Renal cortex interstitium (tissue), 11 donors: ENCODE results near the gene F8. TPM values are rescaled to one million over a fixed set of nuclear protein-coding genes. Genes with fewer than 3 reads are reported as not detected.
A peak's percentile ranks its signal among the peaks of the same experiment; 100 is the strongest.
"Not testable (repeated sequence)": the region's sequence is repeated elsewhere in the genome, so short reads cannot be mapped to it uniquely, and the experiment has no call there.

Experiments used
- DNase-seq, 11 donors: peaks; one replicate each; pipeline ENCODE4 v3.0.0-alpha.2; 2013; ENCODE audit warnings: low read depth in 9 of 11, low spot score in 4 of 11; ENCODE audit errors: extremely low read depth in 1 of 11
- polyA plus RNA-seq, 3 donors: library from polyadenylated mRNA; unstranded; fragments of 120-200 nt; gene quantifications; one replicate each; pipeline ENCODE4 v1.2.1, GENCODE V29; 2013; ENCODE audit not compliant: insufficient read length in 3 of 3

F8 gene
- polyA plus RNA-seq, 3 donors, result 12.2 to 18.7 (median 12.7) TPM

GRCh38 chrX:154908821-154909220 is 113.7 kb downstream of the F8 start:
- DNase-seq, result no peak

DNA sequence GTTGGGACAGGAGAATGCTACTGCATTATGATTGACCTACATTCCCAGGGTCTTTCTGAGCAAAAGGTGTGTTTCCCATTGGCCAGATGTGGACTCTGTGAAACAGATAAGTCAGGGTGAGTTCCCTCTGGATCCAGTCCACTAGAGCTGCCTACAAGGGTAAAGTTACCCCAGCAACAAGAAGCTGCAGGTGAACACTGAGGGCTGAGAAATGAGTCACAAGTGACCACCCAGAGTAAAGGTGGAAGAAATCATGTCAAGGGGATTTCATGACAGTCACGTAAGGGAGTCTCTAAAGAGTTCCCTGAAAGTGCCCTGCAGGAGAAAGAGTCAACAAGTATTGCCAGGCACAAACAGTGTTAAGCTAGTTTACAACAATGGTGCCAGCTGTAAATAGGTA is 120.1 kb downstream of the F8 start:
- DNase-seq, result no peak

DNA sequence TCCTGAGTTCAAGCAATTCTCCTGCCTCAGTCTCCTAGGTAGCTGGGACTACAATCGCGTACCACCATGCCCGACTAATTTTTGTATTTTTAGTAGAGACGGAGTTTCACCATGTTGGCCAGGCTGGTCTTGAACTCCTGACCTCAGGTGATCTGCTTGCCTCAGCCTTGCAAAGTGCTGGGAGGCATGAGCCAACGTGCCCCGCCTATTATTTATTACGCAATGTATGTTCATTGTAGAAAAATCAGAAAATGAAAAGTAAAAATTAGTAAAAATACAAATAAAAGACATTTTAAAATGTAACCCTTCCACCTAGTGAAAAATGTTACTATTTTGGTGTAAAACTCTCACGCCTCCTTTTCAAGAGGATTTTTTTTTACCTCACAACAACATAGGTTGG is 122.2 kb downstream of the F8 start:
- no peak for DNase-seq

DNA sequence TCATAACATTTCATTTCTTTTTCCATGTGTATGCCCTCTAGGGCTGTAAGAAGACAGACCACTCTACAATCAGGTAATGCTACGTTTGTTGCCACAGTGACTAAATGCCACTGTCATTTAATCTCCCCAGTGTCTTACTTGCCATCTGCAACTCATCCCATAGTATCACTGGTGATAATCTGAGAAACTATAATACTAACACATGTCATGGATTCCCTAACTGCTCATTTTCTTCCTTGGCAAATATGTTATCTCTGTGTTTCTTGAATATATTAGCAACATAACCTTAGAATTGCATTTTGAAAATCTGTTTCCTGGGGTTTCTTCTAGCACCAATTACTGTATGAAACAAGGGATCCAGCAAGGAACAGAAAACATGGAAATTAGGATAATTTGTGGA is 130.2 kb downstream of the F8 start:
- DNase-seq, result no peak

DNA sequence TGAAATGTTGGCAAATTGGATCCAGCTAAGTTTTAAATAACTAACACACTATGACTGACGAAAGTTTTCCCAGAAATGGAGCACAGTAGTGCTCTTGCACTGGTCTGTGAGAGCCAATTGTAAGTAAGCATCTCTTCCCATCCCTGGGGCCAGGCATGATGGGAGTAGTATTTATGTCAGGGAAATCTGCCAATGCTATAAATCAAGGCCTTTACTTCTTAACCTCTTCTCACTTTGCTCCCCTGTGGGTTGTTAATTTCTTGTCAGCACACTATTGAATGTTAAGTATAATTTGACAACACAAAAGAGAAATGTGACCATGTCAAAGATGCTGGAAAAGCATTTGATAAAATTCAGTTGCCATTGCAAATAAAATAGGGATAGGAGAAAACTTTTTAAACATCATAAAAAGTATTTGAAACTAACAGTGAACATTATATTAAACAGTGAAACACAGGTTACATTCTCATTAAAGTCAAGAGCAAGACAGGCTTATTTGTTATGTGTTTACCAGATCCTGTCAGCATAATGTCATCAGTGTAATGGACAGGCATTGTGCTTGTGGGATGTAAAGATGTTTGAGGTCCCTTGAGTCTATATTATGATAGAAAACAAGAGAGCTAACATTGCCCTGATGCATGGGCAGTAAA is 131.4 kb downstream of the F8 start:
- peak in 2 of 11 donors; percentile 3 to 8 for DNase-seq

DNA sequence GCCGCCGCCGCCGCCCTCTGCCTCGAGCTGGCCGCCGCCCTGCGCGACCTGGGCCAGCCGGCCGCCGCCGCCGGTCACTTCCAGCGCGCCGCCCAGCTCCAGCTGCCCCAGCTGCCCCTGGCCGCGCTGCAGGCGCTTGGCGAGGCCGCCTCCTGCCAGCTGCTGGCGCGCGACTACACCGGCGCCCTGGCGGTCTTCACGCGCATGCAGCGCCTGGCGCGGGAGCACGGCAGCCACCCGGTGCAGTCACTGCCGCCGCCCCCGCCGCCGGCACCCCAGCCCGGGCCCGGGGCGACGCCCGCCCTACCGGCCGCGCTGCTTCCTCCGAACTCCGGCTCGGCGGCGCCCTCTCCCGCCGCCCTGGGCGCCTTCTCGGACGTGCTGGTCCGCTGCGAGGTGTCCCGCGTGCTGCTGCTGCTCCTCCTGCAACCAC is 135.7 kb downstream of the F8 start:
- not testable (repeated sequence) for DNase-seq

GRCh38 chrX:154886069-154886788 is 136.3 kb downstream of the F8 start, which contains the start of gene F8A1:
Gene F8A1, plus strand, starts transcription at chrX:154886355. Its CDS starts 20 bp downstream, at chrX:154886375.
- not testable (repeated sequence) for DNase-seq

DNA sequence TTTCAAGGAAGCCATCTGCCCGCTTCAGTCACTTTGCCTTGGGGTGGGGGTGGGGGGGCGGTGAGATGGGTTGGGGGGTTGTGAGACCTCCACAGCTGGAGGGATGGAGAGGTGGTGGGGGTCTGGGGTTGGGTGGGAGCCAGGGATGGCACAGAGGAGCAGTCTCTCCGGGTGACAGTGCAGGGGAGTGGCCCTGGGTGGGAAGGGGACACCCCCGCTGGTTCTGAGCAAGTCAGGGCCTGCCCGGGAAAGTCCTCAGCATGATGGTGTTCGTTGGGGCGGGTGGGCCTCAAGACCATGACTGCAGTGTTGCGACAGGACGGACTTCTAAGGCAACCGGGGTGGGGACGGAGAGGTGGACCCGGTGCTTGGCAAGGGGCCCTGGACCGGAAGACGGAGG is 137.0 kb downstream of the F8 start:
- not testable (repeated sequence) for DNase-seq

DNA sequence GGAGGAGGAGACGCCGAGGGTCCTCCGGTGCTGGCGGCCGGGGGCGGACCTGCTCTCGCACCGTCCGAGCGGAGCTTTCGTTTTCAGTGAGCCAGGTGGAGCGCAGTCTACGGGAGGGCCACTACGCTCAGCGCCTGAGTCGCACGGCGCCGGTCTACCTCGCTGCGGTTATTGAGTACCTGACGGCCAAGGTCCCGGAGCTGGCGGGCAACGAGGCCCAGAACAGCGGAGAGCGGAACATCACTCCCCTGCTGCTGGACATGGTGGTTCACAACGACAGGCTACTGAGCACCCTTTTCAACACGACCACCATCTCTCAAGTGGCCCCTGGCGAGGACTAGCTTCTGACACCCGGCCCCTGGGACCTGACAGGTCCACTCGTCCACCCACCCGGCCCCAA is 137.5 kb downstream of the F8 start:
- DNase-seq, result not testable (repeated sequence)

DNA sequence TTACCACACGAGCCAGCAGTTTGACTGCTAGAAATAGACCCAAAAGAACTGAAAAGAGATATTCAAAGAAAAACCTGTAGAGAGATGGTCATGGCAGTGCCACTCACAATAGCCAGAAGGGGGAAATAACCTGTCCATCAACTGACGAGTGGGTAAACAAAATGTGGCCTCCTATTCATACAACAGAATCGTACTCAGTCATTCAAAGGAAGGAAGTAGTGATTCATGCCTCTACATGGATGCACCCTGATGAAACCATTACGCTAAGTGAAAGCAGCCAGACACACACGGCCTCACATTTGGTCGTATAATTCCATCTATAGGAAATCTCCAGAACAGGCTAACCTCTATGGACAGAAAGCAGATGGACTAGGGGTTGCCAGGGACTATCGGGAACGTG is 138.5 kb downstream of the F8 start:
- not testable (repeated sequence) for DNase-seq

- no peak for DNase-seq
These were observed 149.2 kb downstream of the F8 start for GRCh38 chrX:154873329-154873728.

DNA sequence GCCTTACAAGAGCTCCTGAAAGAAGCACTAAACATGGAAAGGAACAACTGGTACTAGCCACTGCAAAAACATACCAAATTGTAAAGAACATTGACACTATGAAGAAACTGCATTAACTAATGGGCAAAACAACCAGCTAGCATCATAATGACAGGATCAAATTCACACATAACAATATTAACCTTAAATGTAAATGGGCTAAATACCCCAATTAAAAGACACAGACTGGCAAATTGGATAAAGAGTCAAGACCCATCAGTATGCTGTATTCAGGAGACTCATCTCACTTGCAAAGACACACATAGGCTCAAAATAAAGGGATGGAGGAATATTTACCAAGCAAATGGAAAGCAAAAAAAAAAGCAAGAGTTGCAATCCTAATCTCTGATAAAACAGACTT is 154.0 kb downstream of the F8 start:
- not testable (repeated sequence) for DNase-seq

GRCh38 chrX:154855256-154855655 is 167.3 kb downstream of the F8 start:
- DNase-seq, result no peak

DNA sequence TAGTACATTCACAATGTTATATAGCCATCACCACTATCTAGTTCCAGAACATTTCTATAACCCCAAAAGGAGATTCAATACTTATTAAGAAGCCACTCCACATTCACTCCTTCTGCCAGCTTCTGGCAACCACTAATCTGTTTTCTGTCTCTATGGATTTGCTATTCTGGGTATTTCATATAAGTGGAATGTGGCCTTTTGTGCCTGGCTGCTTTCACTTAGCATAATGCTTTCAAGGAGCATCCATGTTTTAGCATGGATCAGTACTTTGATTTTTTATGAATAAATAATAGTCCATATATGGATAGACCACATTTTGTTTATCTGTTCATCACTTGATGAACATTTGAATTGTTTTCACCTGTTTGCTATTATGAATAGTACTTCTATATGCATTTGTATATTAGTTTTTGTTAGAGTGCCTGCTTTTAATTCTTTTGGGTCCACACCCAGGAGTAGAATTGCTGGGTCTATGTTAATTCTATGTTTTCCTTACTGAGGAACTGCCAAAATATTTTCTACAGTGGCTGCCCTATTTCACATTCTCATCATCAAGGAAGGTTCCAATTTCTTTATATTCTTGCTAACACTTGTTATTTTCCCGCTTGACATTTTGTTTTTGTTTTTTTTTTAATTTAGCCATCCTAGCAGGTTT is 171.4 kb downstream of the F8 start:
- DNase-seq, result no peak

DNA sequence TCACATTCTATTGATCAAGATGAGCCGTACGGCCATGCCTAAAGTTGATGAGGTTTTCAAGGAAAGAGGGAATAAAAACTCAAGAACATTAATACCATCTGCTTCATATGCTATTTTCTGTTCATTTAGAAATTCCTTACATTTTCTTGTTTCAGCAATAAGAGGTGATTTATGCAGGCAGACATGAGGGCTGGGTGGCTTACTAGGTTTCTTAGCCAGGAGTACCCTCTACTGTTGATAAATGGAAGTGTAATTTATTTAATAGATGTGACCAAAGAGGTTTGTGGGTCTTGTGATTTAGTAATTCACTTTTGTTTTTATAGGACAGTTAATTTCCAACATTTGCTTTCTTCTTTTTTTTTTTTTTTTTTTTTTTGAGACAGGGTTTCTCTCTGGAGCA is 181.7 kb downstream of the F8 start:
- peak in 6 of 11 donors; percentile 2 to 12 (median 3) for DNase-seq

DNA sequence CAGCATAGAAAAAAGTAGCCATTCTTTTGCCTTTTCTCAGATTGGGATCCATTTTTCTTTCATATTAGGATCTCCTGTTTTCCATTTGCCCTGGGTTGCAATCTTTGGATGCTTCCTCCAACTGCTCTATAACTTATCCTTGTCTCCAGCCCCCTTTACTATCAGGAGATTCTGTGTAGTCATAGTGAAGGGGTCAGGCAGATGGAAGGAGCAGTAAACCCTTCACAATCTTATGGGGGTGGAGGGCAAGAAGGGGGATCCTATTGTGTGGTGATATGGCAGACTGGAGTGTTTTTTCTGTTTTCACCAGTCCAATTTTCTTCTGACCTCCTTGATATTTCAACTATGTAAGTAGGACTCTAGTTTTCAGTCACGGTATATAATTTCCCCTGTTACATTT is 186.4 kb downstream of the F8 start:
- no peak for DNase-seq

DNA sequence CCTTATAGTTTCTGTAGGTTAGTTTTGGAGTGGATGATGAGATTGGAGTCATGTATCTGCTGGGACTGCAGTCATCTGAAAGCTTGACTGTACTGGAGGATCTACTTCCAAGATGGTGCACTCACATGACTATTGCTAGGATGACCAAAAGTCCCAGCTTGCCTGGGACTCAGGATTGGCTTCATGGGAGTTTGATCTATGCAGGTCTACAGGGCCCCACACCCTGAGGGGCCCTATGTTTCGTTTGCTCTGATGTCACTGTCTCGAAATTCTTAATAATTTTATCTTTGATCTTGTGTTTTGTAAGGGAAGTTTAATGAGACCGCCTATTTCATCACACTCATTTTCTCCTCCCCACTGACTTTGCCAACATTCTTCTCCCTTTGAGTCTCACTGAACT is 188.0 kb downstream of the F8 start, which contains the start of gene SMIM9:
SMIM9 (minus strand) TSS at position 101 of the 400 bp plus-strand sequence. CDS start 3,806 bp downstream, outside the sequence.
- DNase-seq, result no peak

GRCh38 chrX:154833746-154834274 is 188.7 kb downstream of the F8 start:
- DNase-seq, result no peak

- DNase-seq, result no peak
These were observed 192.5 kb downstream of the F8 start for GRCh38 chrX:154829926-154830442.

GRCh38 chrX:154829134-154829533 is 193.4 kb downstream of the F8 start:
- no peak for DNase-seq
